Mucosa of gallbladder (tissue), 1 donor: ENCODE data around the gene CLEC16A. TPM values are rescaled to one million over a fixed set of nuclear protein-coding genes. Genes with fewer than 3 reads are reported as not detected.

Experiments used
- DNase-seq: peaks from one replicate; pipeline ENCODE4 v3.0.0-alpha.2; 2020; ENCODE audit warnings: low spot score
- total RNA-seq: library from RNA; stranded (reverse); gene quantifications from one replicate; pipeline ENCODE4 v1.2.1, GENCODE V29; 2021
- donor health status: DM: no; HTN: no; CAD: no.

Gene CLEC16A
- total RNA-seq, 1 donor from 2014 or later = 27.6 TPM

DNA sequence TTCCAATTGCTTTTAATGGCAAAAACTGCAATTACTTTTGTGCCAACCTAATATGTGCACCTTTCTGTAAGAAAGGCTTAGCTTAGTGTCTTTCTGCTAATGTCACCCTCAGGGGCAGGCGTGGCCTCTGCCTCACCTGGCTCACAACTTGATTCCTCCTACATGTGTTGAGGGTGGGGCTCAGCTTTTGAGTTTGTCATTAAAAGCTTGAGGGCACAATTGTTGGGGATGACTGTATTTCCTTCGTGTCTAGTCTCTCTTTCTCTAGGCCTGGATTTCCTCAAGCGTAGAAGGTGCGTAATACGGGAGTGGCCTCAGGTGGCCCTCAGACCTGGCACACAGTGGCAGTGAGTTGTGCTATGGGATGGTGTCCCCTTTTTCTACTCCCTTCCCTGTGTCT is 94.4 kb downstream of the CLEC16A start:
- no peak for DNase-seq

DNA sequence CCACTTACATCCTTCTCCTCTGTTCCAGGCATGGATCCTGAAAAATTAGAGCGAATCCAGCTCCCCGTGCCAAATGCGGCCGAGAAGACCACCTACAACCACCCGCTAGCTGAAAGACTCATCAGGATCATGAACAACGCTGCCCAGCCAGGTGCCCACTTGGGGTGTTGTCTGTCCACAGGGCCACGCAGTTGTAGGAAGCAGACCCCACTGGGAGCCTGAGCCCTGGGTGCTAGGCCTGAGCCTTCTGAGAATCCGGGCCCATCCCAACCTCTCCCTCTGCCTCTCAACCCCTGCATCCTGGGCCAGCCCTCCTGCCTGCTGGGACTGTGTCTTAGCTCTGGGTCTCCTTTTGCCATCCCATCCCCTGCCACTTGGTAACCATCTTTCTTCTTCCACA is 95.4 kb downstream of the CLEC16A start:
- no peak for DNase-seq

- DNase-seq = no peak
Observed at GRCh38 chr16:11042191-11042590, 97.8 kb downstream of the CLEC16A start.

DNA sequence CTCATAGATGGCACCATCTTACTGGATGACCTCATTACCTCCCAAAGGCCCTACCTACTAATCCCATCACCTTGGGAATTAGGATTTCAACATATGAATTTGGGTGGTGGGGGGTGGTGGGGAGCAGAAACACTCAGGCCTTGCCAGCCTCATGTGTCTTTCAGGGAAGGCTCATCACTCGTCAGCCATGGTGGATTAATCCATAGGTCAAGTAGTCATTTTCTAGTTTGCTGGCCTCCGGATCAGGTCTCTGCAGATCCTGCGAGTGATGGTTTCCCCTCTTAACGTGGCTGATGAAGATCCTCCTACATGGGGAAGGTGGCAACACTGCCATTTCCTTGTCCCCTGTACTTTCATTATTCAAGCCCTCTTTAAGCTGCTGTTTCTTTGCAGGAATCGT is 101.1 kb downstream of the CLEC16A start:
- no peak for DNase-seq

- DNase-seq = no peak
Observed at GRCh38 chr16:11045846-11046245, 101.5 kb downstream of the CLEC16A start.

GRCh38 chr16:11046382-11046931 is 102.1 kb downstream of the CLEC16A start:
- no peak for DNase-seq

DNA sequence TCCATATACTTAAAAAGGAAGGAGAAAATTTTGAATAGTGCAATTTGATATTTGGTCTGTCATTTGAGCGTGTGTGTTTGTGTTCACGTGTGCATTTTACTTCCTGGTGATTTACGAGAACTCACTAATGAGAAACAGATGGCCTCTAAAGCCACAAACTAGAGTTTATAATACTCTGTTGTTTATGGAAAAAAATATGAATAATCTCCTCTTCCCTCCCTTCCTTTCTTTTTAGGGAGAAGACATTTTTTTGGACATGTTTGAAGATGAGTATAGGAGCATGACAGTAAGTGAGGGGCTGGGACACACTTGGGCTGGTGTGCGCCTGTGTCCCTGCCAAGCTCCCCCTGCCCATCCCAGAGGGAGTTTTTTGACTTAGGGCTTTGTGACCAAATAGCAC is 102.7 kb downstream of the CLEC16A start:
- DNase-seq = no peak

DNA sequence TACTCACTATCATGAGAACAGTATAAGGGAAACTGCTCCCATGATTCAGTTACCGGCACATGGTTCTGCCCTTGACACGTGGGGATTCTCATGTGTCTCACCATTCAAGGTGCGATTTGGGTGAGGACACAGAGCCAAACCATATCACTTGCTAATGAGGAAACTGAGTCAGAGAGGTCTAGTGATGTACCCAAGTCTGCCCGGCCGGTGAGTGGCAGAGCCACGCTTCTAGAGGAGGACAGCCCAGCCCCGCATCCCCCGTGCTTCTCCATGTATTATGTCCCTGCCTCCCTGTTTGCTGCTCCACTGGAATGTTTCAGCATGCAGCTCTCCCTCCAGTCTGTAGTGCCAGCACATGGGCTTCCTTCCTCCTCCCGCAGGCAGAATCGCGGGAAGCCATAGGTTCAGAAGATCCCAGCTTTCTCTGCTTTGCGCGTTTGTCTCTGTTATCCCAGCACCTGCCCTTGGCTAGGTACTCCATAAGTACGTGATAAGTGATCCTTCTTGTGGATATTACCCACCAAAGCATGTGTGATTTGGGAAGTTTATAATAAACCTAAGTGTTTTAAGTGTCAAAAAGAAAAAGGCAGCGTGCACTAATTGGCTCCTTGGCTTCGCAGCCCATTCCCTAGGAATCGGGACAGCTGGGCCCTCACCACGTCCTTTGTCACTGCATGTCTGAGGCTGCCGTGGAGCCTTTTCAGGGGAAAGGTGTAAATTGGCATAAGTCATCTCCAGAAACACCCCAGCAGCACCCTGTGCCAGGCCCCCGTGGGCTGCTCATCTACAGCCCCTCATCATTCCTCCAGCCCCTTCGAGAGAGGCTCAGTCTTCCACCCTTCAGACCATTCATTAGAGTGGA is 103.8 kb downstream of the CLEC16A start:
- no peak for DNase-seq

DNA sequence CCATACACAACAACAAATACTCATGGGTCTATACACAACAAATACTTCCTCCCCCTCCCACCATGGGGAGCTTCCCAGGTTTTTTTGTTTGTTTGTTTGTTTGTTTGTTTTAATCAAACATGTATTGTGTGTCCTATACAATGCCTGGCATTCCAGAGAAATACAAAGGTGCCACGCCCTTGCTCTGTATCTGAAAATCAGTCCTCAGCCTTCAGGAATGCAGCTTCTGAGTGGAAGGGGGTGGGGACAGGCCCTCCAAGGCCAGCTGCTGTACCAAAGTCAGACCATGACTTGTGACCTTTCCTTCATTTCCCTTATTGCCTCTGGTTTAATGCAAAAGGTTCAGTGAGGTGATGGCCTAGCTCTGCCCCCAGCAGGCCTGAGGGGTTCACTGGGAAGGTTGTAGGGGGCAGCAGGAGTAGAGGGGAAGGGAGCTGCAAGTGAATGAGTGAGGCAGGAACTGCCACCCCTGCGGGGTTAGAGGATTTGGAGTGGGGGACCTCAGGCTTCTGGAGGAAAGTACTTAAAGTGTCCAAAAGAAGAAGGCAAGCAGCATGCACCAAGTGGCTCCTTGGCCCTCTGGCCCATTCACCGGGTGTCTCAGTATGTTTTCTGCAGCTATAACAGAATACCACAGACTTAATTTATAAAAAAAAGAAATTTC is 105.2 kb downstream of the CLEC16A start:
- DNase-seq = no peak

- no peak for DNase-seq
Observed at GRCh38 chr16:11050536-11050935, 106.2 kb downstream of the CLEC16A start.

DNA sequence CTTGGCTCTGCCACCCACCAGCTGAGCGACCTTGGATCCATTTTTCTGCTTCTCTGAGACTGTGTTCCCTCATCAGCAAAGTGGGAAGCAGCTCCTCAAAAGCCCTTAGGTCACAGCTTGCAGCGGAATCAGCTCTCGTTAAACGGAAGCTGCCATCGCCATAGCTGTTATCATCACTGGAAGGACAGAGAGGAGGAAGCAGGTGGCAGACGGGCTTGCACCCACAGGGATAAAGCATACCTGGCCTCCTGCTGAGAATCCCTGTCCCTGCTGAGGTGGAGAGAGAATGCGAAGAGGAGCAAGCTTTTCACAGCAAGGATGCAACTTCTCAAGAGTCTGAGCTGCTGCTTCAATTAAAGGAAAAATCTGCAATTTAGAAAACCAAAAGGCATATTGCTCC is 106.6 kb downstream of the CLEC16A start:
- no peak for DNase-seq

- DNase-seq = no peak
Observed at GRCh38 chr16:11051430-11051829, 107.1 kb downstream of the CLEC16A start.

GRCh38 chr16:11051879-11052808 is 107.8 kb downstream of the CLEC16A start:
- DNase-seq = no peak

- DNase-seq = no peak
Observed at GRCh38 chr16:11053916-11054460, 109.6 kb downstream of the CLEC16A start.

DNA sequence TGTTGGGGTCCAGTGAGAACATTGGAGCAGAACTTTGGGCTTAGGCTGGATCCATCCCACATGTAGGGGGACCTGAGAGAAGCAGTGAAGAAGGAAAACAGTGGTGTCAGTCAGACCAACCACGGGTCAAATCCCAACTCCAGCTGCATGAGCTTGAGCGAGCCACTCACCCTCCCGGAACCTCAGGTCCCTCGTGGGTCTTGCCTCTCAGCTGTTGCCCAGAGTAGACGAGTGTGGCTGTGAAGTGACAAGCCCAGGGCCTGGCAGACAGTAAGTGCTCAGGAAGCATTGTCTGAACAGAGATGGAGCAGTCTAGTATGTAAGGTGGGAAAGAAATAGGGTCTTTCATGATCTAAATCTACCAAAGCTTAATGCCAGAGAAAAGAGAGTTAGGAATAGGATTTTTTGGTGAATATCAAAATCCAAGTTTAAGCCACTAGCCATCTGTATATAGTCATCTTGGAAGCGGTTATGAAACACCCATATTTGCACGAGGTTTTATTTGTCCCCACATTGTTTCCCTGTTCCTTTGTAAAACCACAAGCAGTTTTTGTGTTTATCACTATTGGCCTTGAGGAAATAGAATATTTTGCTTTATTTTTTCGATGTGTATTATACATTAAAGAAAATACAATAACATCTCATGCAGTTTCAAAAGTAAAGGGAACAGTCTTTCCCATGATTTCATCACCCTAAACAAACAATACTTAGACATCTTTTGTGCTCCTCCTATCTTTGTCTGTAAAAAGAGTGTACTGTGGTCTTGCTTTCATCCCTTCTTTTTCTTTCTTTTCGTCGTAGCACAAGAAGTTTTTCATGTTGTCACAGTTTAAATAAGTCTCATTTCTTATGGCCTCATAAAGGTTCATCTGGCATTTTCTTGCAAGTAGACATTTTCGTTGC is 112.0 kb downstream of the CLEC16A start:
- DNase-seq = no peak

DNA sequence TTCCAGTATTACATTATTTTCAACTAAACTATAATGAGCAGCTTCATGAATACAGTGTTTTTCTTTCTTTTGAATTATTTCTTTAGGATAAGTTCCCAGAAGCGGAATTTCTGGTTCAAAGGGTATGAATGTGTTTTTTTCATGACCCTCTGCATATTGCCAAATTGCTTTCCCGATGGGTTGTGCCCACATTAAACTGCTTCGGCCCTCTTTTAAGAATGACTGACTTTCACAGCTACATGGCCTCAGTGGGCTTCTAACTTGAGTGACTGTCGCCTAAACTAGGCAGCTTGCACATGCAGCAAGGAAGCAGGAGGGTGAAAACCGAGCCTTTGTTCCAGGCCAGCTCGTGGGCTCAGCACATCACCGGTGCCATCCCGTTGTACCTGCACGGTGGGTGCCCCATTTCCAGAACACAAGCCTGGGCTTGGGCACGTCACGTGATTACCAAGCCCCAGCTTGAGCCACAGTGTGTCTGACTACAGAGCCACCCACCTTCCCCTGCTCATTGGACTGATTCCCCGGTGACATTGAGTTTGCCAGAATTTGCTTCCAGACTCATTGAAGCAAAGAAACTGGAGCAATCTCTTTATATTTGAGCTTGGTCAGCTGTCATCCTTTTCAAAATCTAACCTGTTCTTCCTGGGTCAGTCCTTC is 112.8 kb downstream of the CLEC16A start:
- no peak for DNase-seq

DNA sequence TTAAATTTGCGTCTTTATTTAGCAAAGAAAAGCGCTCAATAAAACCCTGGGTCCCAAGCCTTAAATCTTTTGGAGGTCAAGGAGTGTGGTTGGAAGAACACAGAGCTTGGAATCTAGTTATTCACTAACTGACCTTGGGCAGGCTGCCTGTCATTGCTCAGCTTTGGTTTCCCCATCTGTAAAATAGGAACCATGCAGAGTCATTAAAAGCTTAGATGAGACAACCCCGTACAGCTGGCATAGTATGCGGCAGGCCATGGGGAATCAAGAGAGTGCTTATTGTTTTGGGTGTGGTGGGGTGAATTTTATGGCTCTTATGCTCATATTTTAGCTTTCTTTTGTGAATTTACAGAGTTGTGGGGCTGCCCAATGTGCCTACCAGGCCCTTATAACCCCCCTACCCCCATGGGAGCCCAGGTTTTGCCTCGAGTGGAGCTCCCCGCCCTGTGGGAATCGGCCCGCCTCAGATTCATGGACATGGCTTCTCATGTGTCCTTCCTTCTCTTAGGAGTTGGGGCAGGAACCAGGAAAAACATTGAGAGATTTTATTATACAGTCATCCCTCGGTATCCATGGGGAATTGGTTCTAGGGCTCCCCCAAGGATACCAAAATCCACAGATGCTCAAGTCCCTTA is 113.5 kb downstream of the CLEC16A start:
- no peak for DNase-seq

DNA sequence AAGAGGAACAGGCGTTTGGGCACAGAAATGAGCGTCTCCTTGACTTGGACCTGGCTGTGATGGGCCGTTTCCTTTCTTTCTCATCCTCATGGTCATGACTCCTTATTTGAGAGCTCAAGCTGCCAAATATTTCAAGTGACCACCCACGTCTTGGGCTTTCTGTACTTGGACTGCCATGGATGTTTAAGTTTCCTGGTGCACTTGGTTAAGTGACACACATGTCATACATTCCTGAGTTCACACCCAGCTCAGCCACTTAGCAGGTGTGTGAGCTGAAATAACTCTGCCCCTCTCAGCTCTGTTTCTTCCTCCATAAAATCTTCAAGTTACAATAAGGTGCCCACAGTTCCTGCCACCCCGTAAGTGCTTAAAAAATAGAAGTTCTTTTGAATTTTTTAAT is 114.5 kb downstream of the CLEC16A start:
- no peak for DNase-seq

GRCh38 chr16:11059588-11059987 is 115.2 kb downstream of the CLEC16A start:
- no peak for DNase-seq

DNA sequence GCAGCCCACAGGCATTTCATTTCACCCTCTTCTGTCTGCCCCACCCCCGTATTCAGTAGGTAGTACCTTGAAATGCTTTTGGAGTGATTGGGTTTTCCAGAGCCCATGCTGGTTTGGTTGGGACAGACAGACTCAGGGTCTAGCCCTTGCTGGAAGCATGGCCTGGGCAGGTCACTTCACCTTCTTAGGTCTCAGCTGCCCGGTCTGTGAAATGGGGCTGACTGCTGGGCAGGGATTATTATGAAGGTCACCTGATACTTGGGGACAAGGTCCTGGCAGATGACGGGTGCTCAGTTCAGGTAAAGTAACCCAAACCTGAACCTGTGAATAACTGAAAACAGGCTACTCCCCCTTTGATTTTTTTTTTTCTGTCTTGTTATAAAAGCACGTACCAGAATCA is 116.0 kb downstream of the CLEC16A start:
- no peak for DNase-seq
